NB4 (cell line): Measurements from ENCODE around the gene BMAL1.

ENCODE experiments used
- DNase-seq: peaks from one replicate; pipeline ENCODE4 v3.0.0; 2010; ENCODE audit warnings: low read depth
- H3K4me3 ChIP-seq: one replicate; pipeline ENCODE4 v1.5.1; 2011; ENCODE audit warnings: mild to moderate bottlenecking, low read depth, low read length, moderate library complexity
- MYC ChIP-seq: IDR thresholded peaks from 2 replicates; pipeline ENCODE4 v1.6.1; 2011; ENCODE audit warnings: low read depth, low read length
- POLR2A ChIP-seq: IDR thresholded peaks from 2 replicates; pipeline ENCODE4 v1.6.1; 2011; ENCODE audit warnings: mild to moderate bottlenecking; ENCODE audit not compliant: insufficient read length; ENCODE audit errors: extremely low read depth
- TF ChIP-seq, protein P1 (sequence below): IDR thresholded peaks from one replicate; pipeline ENCODE4 v1.5.1; 2012; ENCODE audit warnings: low read depth, low read length
- TF ChIP-seq, protein P2 (sequence below): IDR thresholded peaks from 2 replicates; pipeline ENCODE4 v1.6.1; 2011; ENCODE audit warnings: low read depth, low read length

The BMAL1 gene

DNA sequence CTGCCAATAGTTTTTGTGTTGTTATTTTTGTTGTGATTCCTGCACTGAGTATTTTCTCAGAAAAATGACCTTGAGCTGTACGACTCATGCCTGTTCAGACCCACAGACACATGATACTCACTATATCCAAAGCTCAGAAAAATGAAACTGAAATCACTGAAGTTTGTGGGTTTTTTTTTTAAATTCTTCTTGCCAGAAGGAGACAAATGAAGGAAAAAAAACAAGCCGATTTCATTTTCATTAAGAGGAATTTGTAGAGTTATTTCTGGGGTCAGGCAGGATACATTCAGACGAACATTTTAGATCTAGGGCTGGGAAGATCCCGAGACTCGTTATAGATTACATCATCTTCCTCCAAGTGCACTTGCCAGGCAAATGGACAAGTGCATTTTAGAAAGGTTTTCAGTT, 60.4 kb downstream of the BMAL1 start:
- DNase-seq, result peak; percentile 16
- TF ChIP-seq MYC (no peak), POLR2A (no peak)
- TF ChIP-seq, protein P1, sequence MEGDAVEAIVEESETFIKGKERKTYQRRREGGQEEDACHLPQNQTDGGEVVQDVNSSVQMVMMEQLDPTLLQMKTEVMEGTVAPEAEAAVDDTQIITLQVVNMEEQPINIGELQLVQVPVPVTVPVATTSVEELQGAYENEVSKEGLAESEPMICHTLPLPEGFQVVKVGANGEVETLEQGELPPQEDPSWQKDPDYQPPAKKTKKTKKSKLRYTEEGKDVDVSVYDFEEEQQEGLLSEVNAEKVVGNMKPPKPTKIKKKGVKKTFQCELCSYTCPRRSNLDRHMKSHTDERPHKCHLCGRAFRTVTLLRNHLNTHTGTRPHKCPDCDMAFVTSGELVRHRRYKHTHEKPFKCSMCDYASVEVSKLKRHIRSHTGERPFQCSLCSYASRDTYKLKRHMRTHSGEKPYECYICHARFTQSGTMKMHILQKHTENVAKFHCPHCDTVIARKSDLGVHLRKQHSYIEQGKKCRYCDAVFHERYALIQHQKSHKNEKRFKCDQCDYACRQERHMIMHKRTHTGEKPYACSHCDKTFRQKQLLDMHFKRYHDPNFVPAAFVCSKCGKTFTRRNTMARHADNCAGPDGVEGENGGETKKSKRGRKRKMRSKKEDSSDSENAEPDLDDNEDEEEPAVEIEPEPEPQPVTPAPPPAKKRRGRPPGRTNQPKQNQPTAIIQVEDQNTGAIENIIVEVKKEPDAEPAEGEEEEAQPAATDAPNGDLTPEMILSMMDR, result no peak
- TF ChIP-seq, protein P2, sequence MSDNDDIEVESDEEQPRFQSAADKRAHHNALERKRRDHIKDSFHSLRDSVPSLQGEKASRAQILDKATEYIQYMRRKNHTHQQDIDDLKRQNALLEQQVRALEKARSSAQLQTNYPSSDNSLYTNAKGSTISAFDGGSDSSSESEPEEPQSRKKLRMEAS, result no peak
- H3K4me3 ChIP-seq, result no peak overlapping the region

DNA sequence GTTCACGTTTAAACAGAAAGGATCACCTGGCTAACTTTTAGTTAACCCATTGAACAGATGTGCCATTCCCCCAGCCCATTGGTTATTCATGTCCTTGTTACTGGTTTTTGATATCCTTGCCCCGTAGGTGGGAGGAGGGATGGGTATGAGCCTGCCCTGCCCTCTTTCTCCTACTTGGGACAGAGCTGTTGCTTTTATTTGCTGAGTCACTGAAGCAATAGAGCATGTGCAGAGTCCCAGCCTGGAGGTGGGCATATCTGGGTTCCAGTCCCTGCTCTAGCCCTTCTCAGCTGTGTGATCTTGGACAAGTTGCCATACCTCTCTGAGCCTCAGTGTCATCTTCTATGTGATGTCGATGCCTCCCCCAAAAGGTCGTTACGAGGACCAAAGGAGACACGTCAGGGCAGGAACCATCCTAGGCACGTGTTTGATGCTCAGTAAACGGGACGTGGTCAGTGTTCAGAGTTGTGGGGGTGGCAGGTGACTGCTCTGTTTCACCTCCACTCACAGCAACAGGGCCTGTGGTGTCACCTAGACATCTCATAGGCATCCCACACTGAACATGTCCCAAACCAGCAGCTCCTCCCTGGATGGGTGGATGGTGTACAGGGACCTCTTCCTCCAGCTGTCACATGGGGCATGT, 61.0 kb downstream of the BMAL1 start:
- TF ChIP-seq, protein P2, result no peak
- TF ChIP-seq, protein P1, result no peak
- TF ChIP-seq MYC (no peak), POLR2A (no peak)
- DNase-seq, result peak; percentile 32
- H3K4me3 ChIP-seq, result no peak overlapping the region

DNA sequence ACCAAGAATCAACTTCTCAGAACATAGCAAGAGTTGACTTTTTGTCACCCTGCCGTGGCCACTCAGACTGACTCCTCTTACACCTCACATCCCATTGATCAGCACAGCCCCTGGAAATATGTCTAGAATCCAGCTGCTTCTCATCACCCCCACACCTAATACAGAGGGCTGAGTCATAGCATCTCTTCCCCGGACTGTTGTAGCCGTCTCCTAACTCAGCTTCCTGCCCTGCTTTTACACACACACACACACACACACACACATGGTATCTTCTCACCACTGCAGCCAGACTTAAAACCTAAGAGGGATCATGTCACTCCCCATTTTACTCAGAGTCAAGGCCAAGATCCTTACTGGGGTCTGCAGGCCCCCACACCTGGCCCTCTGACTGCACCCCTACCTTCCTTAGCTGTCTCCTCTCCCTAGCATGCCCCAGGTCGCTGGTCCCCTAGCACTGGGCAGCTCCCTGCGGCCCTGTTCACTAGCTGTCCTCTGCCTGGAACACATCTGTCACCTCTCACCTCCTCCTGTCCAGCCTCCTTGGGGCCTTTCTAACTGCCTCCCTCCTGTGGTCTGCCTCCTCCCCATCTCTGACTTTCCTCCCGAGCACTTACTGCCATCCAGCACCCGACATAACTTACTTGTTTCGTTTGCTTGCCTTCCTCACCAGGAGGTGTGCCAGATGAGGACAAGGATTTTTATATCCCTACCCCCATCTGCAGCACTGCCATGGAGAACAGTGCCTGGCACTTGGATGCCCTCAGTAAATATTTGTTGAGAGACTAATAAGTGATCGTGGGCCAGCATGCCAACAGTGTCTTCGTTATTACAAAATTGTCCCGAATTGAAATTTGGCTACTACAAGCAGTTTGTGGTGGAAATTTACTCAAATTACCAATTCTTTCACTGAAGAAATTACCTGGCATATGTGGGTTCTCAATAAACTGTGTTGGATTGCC, 61.9 kb downstream of the BMAL1 start:
- H3K4me3 ChIP-seq, result no peak overlapping the region
- peak; percentile 27 for DNase-seq
- TF ChIP-seq POLR2A (no peak), MYC (no peak)
- TF ChIP-seq, protein P1, result no peak
- TF ChIP-seq, protein P2, result no peak

DNA sequence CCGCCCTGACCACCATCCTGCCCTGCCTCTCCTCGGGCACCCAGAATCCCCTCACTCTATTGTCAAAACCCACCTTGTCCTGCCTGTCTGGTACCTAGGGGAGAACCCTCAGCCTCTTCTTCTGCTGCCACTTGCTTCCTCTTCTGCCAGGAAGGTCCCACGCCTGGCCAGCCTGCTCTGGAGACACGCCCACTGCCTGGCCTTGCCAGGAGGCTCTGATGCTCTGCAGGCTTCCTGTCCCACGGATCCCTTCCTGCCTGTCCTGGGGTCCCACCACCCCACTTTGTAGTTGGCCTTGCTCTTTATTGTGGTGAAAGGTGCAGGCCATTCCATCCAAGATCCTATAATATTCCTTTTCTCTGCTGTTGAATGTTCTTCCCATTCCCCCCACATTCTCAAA, 63.4 kb downstream of the BMAL1 start:
- TF ChIP-seq, protein P2, result no peak
- no peak for TF ChIP-seq POLR2A
- TF ChIP-seq MYC, result no peak
- TF ChIP-seq, protein P1, result no peak
- peak; percentile 12 for DNase-seq
- no peak overlapping the region for H3K4me3 ChIP-seq

DNA sequence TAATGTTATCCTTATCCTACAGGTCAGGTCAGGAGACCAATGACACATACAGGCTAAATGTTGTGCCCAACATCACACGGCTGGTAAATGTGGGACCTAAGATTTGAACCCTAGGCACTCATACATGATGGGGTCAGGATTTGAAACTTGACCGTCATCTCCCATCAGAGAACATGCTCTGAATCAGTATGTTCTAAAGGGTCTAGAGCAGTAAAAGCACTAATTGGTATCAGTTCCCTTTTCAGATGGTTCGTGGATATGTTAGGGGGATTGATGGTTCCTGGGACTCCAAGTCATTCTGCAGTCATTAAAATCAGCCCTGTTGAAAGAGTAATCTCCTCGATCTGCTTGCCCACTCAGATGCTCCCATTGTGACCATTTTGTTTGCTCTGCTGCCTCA, 65.5 kb downstream of the BMAL1 start:
- no peak for DNase-seq
- TF ChIP-seq, protein P2, result no peak
- TF ChIP-seq, protein P1, result no peak
- TF ChIP-seq MYC (no peak), POLR2A (no peak)
- no peak overlapping the region for H3K4me3 ChIP-seq
